Glutamatergic neuron (in vitro differentiated cells): ENCODE measurements around the gene OR12D3. TPM values are rescaled to one million over a fixed set of nuclear protein-coding genes. Genes with fewer than 3 reads are reported as not detected.

ENCODE experiments used
- DNase-seq: peaks from one replicate; pipeline ENCODE4 v3.0.0; 2022
- H3K27ac Mint-ChIP-seq: one replicate; pipeline ENCODE4 v1.8.0; 2020; ENCODE audit warnings: mild to moderate bottlenecking, mixed read lengths, inconsistent platforms; ENCODE audit not compliant: unreplicated experiment
- H3K27me3 Mint-ChIP-seq: one replicate; pipeline ENCODE4 v1.8.0; 2020; ENCODE audit warnings: mild to moderate bottlenecking, moderate library complexity, mixed read lengths, inconsistent platforms; ENCODE audit not compliant: unreplicated experiment
- H3K36me3 Mint-ChIP-seq: one replicate; pipeline ENCODE4 v1.8.0; 2020; ENCODE audit warnings: mild to moderate bottlenecking, mixed read lengths, inconsistent platforms; ENCODE audit not compliant: unreplicated experiment
- H3K4me1 Mint-ChIP-seq: one replicate; pipeline ENCODE4 v1.8.0; 2020; ENCODE audit warnings: mild to moderate bottlenecking, low read depth, mixed read lengths, inconsistent platforms; ENCODE audit not compliant: unreplicated experiment
- H3K4me3 Mint-ChIP-seq: one replicate; pipeline ENCODE4 v1.8.0; 2020; ENCODE audit warnings: mild to moderate bottlenecking, mixed read lengths, inconsistent platforms; ENCODE audit not compliant: unreplicated experiment
- H3K9me3 Mint-ChIP-seq: one replicate; pipeline ENCODE4 v1.8.0; 2020; ENCODE audit warnings: mild to moderate bottlenecking, moderate library complexity, mixed read lengths, inconsistent platforms; ENCODE audit not compliant: unreplicated experiment
- CTCF ChIP-seq: fragments of 200-600 bp; sonication (generic); IDR thresholded peaks from one replicate; pipeline ENCODE4 v1.5.0; 2021; ENCODE audit not compliant: partially characterized antibody, unreplicated experiment
- total RNA-seq: library from RNA; stranded (reverse); fragmentation: NEBNext Ultra II Directional; extraction: Animal tissue kit (Norgen Biotek cat#: 25700); gene quantifications from one replicate; pipeline ENCODE4 v1.2.1, GENCODE V29; 2021; ENCODE audit not compliant: unreplicated experiment

OR12D3 gene
- total RNA-seq, 1 donor from 2014 or later: not detected

GRCh38 chr6:29336269-29336668 lies 38.8 kb downstream of the OR12D3 start:
- H3K36me3 Mint-ChIP-seq: no peaks in the 10 kb centered on the region
- TF ChIP-seq CTCF: no peak
- H3K4me3 Mint-ChIP-seq: no peak overlapping the region
- no peaks in the 10 kb centered on the region for H3K27me3 Mint-ChIP-seq
- H3K27ac Mint-ChIP-seq: no peak overlapping the region
- no peaks in the 10 kb centered on the region for H3K4me1 Mint-ChIP-seq
- H3K9me3 Mint-ChIP-seq: no peaks in the 10 kb centered on the region
- no peak for DNase-seq

GRCh38 chr6:29332676-29333075 lies 42.4 kb downstream of the OR12D3 start:
- no peak overlapping the region for H3K27ac Mint-ChIP-seq
- no peaks in the 10 kb centered on the region for H3K27me3 Mint-ChIP-seq
- no peaks in the 10 kb centered on the region for H3K9me3 Mint-ChIP-seq
- no peak for TF ChIP-seq CTCF
- H3K4me3 Mint-ChIP-seq: no peak overlapping the region
- DNase-seq: no peak
- no peaks in the 10 kb centered on the region for H3K4me1 Mint-ChIP-seq
- H3K36me3 Mint-ChIP-seq: no peaks in the 10 kb centered on the region

GRCh38 chr6:29325777-29326176 lies 49.3 kb downstream of the OR12D3 start:
- no peaks in the 10 kb centered on the region for H3K36me3 Mint-ChIP-seq
- H3K9me3 Mint-ChIP-seq: no peaks in the 10 kb centered on the region
- no peak for TF ChIP-seq CTCF
- H3K27ac Mint-ChIP-seq: no peak overlapping the region
- H3K27me3 Mint-ChIP-seq: no peaks in the 10 kb centered on the region
- no peaks in the 10 kb centered on the region for H3K4me1 Mint-ChIP-seq
- DNase-seq: no peak
- H3K4me3 Mint-ChIP-seq: no peak overlapping the region

Other genes with a start within 250 kb of the OR12D3 start
- gene OR2J2, start 204.4 kb downstream of the OR12D3 start, total RNA-seq: not detected
- gene OR14J1, start 73.6 kb downstream of the OR12D3 start, total RNA-seq: not detected
- gene OR5V1, start 6.4 kb downstream of the OR12D3 start, total RNA-seq: not detected
- not detected for gene OR12D2, start 20.3 kb upstream of the OR12D3 start, total RNA-seq
- gene OR12D1, start 39.6 kb upstream of the OR12D3 start, total RNA-seq: not detected
- gene OR10C1, start 64.0 kb upstream of the OR12D3 start, total RNA-seq: not detected
- not detected for gene OR11A1, start 81.8 kb upstream of the OR12D3 start, total RNA-seq
- not detected for gene OR2H1, start 81.9 kb upstream of the OR12D3 start, total RNA-seq
- not detected for gene MAS1L, start 112.7 kb upstream of the OR12D3 start, total RNA-seq
- gene UBD, start 184.4 kb upstream of the OR12D3 start, total RNA-seq: not detected
- gene OR2H2, start 209.8 kb upstream of the OR12D3 start, total RNA-seq: not detected